GM06990 (cell line): ENCODE results near the gene RASGEF1C.

ENCODE experiments used
- DNase-seq: peaks from one replicate; pipeline ENCODE4 v3.0.0-alpha.2; 2011; ENCODE audit not compliant: insufficient read length; ENCODE audit errors: extremely low read depth
- H3K27me3 ChIP-seq: replicated peaks from 2 replicates; pipeline ENCODE4 v1.6.0; 2011; ENCODE audit warnings: low read length; ENCODE audit not compliant: control insufficient read depth, insufficient read depth
- H3K36me3 ChIP-seq: 2 replicates; pipeline ENCODE4 v1.5.1; 2011; ENCODE audit warnings: low read length; ENCODE audit not compliant: control insufficient read depth, insufficient read depth
- H3K4me3 ChIP-seq: replicated peaks from 2 replicates; pipeline ENCODE4 v1.5.1; 2011; ENCODE audit warnings: low read depth, mild to moderate bottlenecking, control low read depth, low read length
- TF ChIP-seq, protein P1 (sequence below): IDR thresholded peaks from 2 replicates; pipeline ENCODE4 v1.5.1; 2011; ENCODE audit warnings: low read length, control low read depth, mild to moderate bottlenecking, inconsistent platforms; ENCODE audit not compliant: insufficient read depth, poor library complexity, severe bottlenecking

The RASGEF1C gene

DNA sequence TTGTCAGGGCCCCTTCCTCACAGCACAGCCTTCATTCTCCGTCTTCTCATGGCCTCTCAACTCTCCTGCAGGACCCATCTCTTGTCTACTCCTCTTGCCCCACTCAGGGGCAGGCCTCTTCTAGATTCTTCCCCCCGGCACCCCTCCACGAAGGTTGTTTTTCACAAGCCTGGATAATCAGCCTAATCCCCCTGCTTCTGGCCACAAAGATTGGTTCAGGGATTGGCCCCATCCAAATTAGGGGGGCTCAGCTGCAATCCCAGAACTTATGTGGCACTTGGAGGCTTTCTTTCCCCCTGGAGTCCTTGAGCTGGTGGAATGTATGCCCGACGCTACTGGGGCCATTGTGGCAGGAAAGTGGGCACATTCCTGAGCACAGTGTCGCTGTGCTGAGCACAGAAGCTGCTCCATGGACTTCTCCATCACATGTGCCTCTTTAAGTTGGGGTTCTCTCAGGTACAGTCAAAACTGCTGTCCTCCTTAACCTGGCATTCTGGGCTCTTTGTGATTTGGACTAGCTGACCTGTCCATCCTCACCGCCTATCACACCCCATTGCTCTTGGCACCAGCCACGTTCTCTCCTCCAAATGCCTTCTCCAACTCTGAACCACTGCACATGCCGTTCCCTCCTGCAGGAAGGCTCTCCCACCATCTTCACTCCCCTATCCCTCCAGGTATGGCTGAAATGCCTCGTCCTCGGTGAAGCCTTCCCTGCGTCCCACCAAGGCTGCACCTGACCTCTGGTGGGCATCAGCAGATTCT lies 70.6 kb downstream of the RASGEF1C start:
- Histone ChIP-seq H3K4me3 (no peak overlapping the region), H3K36me3 (no peaks in the 10 kb centered on the region), H3K27me3 (no peaks in the 10 kb centered on the region)
- DNase-seq, result no peak
- TF ChIP-seq, protein P1, sequence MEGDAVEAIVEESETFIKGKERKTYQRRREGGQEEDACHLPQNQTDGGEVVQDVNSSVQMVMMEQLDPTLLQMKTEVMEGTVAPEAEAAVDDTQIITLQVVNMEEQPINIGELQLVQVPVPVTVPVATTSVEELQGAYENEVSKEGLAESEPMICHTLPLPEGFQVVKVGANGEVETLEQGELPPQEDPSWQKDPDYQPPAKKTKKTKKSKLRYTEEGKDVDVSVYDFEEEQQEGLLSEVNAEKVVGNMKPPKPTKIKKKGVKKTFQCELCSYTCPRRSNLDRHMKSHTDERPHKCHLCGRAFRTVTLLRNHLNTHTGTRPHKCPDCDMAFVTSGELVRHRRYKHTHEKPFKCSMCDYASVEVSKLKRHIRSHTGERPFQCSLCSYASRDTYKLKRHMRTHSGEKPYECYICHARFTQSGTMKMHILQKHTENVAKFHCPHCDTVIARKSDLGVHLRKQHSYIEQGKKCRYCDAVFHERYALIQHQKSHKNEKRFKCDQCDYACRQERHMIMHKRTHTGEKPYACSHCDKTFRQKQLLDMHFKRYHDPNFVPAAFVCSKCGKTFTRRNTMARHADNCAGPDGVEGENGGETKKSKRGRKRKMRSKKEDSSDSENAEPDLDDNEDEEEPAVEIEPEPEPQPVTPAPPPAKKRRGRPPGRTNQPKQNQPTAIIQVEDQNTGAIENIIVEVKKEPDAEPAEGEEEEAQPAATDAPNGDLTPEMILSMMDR, result no peak

DNA sequence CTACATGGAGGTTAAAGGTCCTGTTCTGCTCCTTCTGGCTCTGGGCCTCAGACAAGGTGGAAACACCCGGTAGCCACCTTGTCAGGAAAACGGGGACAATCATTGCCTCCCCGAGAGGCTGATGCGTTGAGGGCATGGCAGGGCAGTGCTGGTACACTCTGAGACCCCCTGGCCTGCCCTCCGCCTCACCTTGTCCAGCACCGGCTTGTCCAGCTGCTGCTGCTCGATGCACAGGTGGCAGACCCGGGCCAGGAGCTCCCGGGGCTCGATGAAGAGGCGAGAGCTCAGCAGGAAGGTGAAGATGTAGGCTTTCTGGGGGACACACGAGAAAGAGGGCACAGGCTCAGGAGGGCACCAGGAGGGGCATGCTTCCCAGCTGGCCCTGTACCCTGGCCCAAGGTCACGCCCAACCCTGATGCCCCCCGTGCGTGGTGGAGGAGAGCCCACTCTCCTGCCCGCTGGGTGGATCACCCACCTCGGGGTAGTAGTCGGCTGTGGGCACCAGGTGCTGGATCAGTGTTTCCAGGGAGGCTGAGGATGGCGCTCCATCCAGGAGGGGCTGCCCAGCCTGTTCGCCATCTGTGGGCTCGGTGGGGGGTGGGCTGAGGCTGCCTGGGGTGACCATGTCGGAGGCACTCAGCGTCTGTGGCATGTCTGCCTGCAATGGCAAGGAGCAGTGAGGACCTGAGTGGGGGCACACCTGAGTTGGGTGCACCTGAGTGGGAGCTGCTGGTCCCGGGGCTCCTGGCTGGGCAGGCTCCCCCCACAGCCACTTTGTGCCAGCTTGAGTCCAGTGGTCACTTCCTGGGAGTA lies 71.4 kb downstream of the RASGEF1C start:
- no peaks in the 10 kb centered on the region for H3K36me3 ChIP-seq
- H3K4me3 ChIP-seq, result no peak overlapping the region
- no peaks in the 10 kb centered on the region for H3K27me3 ChIP-seq
- DNase-seq, result no peak
- TF ChIP-seq, protein P1, result no peak

DNA sequence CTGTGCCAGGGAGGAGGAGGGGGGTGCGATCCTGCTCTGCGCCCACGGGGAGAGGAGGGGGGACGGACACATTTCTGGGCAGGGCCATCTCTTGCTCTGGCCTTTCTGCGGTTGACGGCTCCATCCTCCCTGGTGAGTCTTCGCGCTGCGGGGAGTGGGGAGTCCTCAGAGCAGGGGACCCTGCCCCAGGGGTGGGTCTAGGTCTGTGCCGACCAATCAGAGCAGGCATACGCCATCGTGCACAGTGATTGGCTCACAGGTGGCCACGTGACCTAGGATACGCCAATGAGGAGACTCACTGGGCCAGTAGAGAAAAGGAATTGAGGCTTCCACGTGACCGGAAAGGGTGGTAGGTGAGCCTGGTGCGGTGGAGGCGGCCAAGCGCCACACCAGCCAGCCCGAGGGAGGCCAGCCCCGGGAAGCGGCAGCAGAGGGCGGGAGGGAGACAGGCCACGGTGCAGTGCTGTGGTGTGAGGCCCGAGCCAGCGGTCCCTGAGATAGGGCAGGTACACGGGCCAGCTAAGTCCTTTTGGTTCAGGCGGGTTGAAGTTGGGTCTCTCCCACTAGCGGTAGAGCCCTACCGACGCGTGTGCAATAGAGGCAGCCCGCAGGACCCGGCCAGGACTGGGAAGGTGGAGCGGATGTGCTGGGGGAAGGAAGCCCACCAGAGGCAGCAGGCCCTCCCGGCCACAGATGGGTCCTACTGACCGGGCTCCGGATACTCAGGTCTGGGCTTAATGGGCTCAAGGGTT lies 72.2 kb downstream of the RASGEF1C start:
- TF ChIP-seq, protein P1, result no peak
- H3K4me3 ChIP-seq, result no peak overlapping the region
- DNase-seq, result no peak
- no peaks in the 10 kb centered on the region for H3K27me3 ChIP-seq
- no peaks in the 10 kb centered on the region for H3K36me3 ChIP-seq

DNA sequence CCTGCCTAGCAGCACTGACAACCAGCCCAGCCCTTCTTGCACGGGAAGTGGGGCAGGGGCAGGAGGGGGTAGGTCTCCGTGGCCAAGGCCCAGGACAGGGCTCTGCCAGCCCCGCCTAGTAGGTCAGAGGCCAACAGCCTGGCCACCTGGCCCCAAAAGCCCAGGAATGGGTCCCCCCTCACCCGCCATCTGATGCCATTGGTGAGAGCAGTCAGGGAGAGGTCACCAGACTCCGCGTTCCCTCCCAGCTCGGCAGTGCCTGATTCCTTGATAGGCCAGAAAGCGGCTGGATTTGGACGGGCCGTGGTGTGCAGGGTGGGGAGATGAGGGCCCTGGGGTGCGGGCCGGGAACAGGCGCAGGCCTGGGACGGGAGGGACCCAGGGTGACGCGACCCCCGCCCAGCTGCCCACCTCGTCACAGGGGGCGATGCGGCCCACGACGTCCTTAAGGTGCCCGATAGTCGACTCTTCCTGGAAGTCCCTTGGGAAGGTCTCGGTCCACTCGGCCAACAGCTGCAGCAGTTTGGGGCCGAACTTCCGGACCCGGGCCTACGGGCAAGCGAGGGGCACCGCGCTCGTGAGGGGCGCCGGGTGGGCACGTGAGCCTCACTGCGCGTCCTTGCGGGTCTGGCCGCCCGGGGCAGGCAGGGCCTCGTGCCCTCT lies 72.9 kb downstream of the RASGEF1C start:
- no peak for DNase-seq
- Histone ChIP-seq H3K4me3 (no peak overlapping the region), H3K36me3 (no peaks in the 10 kb centered on the region), H3K27me3 (no peaks in the 10 kb centered on the region; the same call in 1 of the 2 replicates)
- TF ChIP-seq, protein P1, result no peak

DNA sequence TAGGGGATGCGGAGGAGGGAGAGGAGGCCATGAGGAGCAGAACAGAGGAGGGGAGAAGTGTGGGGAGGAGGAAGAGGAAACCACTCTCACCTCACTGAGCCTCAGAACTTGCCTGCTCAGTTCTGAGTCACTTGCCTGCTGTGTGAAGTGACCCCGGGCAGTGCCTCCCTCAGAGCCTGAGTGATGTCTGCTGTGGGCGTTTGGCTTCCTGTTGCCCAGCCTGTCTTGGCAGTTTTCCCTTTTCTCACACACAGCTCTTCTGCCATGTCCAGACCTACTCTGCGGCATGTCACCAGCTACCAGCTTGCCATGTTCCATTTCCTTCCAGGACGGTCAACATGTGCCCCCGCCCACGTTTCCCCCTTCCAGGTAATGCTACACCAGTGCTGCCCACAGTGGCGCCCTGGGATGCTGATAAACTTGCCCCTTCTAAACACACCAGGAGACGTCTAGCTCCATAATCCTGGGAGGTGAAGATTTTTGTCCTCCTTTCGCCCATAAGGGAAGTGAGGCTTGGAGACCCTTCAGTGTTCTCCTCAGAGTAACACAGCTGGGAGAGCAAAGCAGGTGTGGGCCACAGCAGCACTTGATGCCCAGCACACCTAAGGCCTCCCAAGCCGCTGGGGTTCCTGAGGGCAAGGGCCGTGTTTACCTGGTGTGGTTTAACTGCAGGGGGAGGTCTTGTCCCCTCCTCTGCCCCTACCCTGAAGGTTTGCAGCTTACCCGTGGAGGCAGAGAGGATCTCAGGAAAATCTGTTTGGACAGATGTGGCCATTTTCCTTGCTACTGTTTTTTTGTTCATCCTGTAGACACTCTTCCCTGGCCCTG lies 73.7 kb downstream of the RASGEF1C start:
- TF ChIP-seq, protein P1, result no peak
- H3K4me3 ChIP-seq, result no peak overlapping the region
- no peaks in the 10 kb centered on the region; the same call in 1 of the 2 replicates for H3K27me3 ChIP-seq
- no peaks in the 10 kb centered on the region for H3K36me3 ChIP-seq
- DNase-seq, result no peak
